Mononuclear cell (primary cell): Measurements from ENCODE around the gene PPP1CB. TPM values are rescaled to one million over a fixed set of nuclear protein-coding genes. Genes with fewer than 3 reads are reported as not detected.
"Not testable (repeated sequence)": the region's sequence is repeated elsewhere in the genome, so short reads cannot be mapped to it uniquely, and the experiment has no call there.

Experiments
- H3K27me3 ChIP-seq: 2 replicates; pipeline ENCODE4 v1.6.0; 2011; ENCODE audit warnings: low read length, control low read depth; ENCODE audit not compliant: insufficient read depth
- H3K4me1 ChIP-seq: 2 replicates; pipeline ENCODE4 v1.5.1; 2011; ENCODE audit warnings: mild to moderate bottlenecking, low read length, control low read depth; ENCODE audit not compliant: insufficient read depth
- H3K4me3 ChIP-seq: 2 replicates; pipeline ENCODE4 v1.5.1; 2011; ENCODE audit warnings: mild to moderate bottlenecking, low read length, moderate library complexity
- H3K9me3 ChIP-seq: 2 replicates; pipeline ENCODE4 v1.5.1; 2011; ENCODE audit warnings: low read depth, mild to moderate bottlenecking, control low read depth, low read length
- total RNA-seq: library from RNA; depleted of rRNA; stranded (reverse); fragments of >200 nt; gene quantifications from one replicate; pipeline ENCODE4 v1.2.3, GENCODE V29; 2012

Gene PPP1CB
- total RNA-seq, 1 donor = 300 TPM

GRCh38 chr2:28726177-28726576 lies 25.5 kb upstream of the PPP1CB start:
- no peaks in the 10 kb centered on the region for H3K9me3 ChIP-seq
- H3K4me1 ChIP-seq = no peaks in the 10 kb centered on the region
- no peak overlapping the region for H3K4me3 ChIP-seq
- no peaks in the 10 kb centered on the region for H3K27me3 ChIP-seq

- no peaks in the 10 kb centered on the region for H3K27me3 ChIP-seq
- H3K9me3 ChIP-seq = no peaks in the 10 kb centered on the region
- no peak overlapping the region for H3K4me3 ChIP-seq
- no peaks in the 10 kb centered on the region for H3K4me1 ChIP-seq
These were observed 21.9 kb upstream of the PPP1CB start for GRCh38 chr2:28729698-28730097.

- no peaks in the 10 kb centered on the region for H3K4me1 ChIP-seq
- H3K27me3 ChIP-seq = no peaks in the 10 kb centered on the region
- H3K4me3 ChIP-seq = no peak overlapping the region
- no peaks in the 10 kb centered on the region for H3K9me3 ChIP-seq
These were observed 20.9 kb upstream of the PPP1CB start for GRCh38 chr2:28730641-28731146.

GRCh38 chr2:28735511-28735910 lies 16.1 kb upstream of the PPP1CB start:
- H3K27me3 ChIP-seq = no peaks in the 10 kb centered on the region
- H3K9me3 ChIP-seq = peaks cover 7% of the 10 kb centered on the region
- peaks cover 2% of the 10 kb centered on the region for H3K4me1 ChIP-seq
- H3K4me3 ChIP-seq = no peak overlapping the region

GRCh38 chr2:28736034-28736433 lies 15.6 kb upstream of the PPP1CB start:
- Histone ChIP-seq H3K4me3 (no peak overlapping the region), H3K9me3 (peaks cover 7% of the 10 kb centered on the region)

GRCh38 chr2:28737655-28738054 lies 14.0 kb upstream of the PPP1CB start:
- Histone ChIP-seq H3K27me3 (no peaks in the 10 kb centered on the region), H3K4me1 (peaks cover 3% of the 10 kb centered on the region), H3K9me3 (peaks cover 7% of the 10 kb centered on the region)

More at GRCh38 chr2:28736034-28736433, 15.6 kb upstream of the PPP1CB start:
- Histone ChIP-seq H3K27me3 (no peaks in the 10 kb centered on the region), H3K4me1 (peaks cover 3% of the 10 kb centered on the region)

GRCh38 chr2:28742619-28743018 lies 9.0 kb upstream of the PPP1CB start:
- H3K4me3 ChIP-seq, H3K27me3 ChIP-seq, H3K4me1 ChIP-seq: not testable (repeated sequence)

More at GRCh38 chr2:28737655-28738054, 14.0 kb upstream of the PPP1CB start:
- no peak overlapping the region for H3K4me3 ChIP-seq

GRCh38 chr2:28745225-28745624 lies 6.4 kb upstream of the PPP1CB start:
- peaks cover 16% of the 10 kb centered on the region for H3K4me1 ChIP-seq
- H3K27me3 ChIP-seq = no peaks in the 10 kb centered on the region
- H3K9me3 ChIP-seq = no peaks in the 10 kb centered on the region
- H3K4me3 ChIP-seq = no peak overlapping the region

More at GRCh38 chr2:28742619-28743018, 9.0 kb upstream of the PPP1CB start:
- not testable (repeated sequence) for H3K9me3 ChIP-seq

- Histone ChIP-seq H3K4me1 (peaks cover 19% of the 10 kb centered on the region), H3K27me3 (no peaks in the 10 kb centered on the region), H3K9me3 (no peaks in the 10 kb centered on the region), H3K4me3 (no peak overlapping the region)
These were observed 5.8 kb upstream of the PPP1CB start for GRCh38 chr2:28745876-28746275.

- Histone ChIP-seq H3K4me1 (peaks cover 23% of the 10 kb centered on the region), H3K27me3 (no peaks in the 10 kb centered on the region), H3K9me3 (no peaks in the 10 kb centered on the region), H3K4me3 (no peak overlapping the region)
These were observed 5.1 kb upstream of the PPP1CB start for GRCh38 chr2:28746429-28747111.

GRCh38 chr2:28747714-28748113 lies 3.9 kb upstream of the PPP1CB start:
- no peak overlapping the region for H3K4me3 ChIP-seq
- H3K9me3 ChIP-seq = no peaks in the 10 kb centered on the region
- H3K4me1 ChIP-seq = peaks cover 23% of the 10 kb centered on the region
- H3K27me3 ChIP-seq = no peaks in the 10 kb centered on the region

- Histone ChIP-seq H3K4me1 (peaks cover 23% of the 10 kb centered on the region), H3K9me3 (no peaks in the 10 kb centered on the region), H3K4me3 (no peak overlapping the region), H3K27me3 (no peaks in the 10 kb centered on the region)
These were observed 3.5 kb upstream of the PPP1CB start for GRCh38 chr2:28748176-28748575.

GRCh38 chr2:28748941-28749340 lies 2.7 kb upstream of the PPP1CB start:
- H3K4me1 ChIP-seq = peaks cover 27% of the 10 kb centered on the region
- no peak overlapping the region for H3K4me3 ChIP-seq
- no peaks in the 10 kb centered on the region for H3K9me3 ChIP-seq
- no peaks in the 10 kb centered on the region for H3K27me3 ChIP-seq

GRCh38 chr2:28749526-28749925 lies 2.1 kb upstream of the PPP1CB start:
- Histone ChIP-seq H3K4me3 (no peak overlapping the region), H3K9me3 (no peaks in the 10 kb centered on the region)

GRCh38 chr2:28750316-28751251 lies 1.0 kb upstream of the PPP1CB start:
- Histone ChIP-seq H3K9me3 (no peaks in the 10 kb centered on the region), H3K4me1 (peaks cover 41% of the 10 kb centered on the region), H3K4me3 (peak overlapping the region; percentile 96), H3K27me3 (no peaks in the 10 kb centered on the region)

More at GRCh38 chr2:28749526-28749925, 2.1 kb upstream of the PPP1CB start:
- Histone ChIP-seq H3K27me3 (no peaks in the 10 kb centered on the region), H3K4me1 (peaks cover 32% of the 10 kb centered on the region)
